NT2/D1 (cell line): ENCODE measurements around the gene TIAM1.

Experiments
- YY1 ChIP-seq: IDR thresholded peaks from 2 replicates; pipeline ENCODE4 v1.6.1; 2011; ENCODE audit not compliant: insufficient read length, insufficient read depth
- ZNF274 ChIP-seq: IDR thresholded peaks from 2 replicates; pipeline ENCODE4 v1.6.1; 2011; ENCODE audit warnings: mild to moderate bottlenecking, low read depth, low read length

GRCh38 chr21:31213787-31214186, 130.3 kb downstream of the TIAM1 start:
- TF ChIP-seq YY1 (no peak), ZNF274 (no peak)
